Measurements from ENCODE around the gene NID1.

DNA sequence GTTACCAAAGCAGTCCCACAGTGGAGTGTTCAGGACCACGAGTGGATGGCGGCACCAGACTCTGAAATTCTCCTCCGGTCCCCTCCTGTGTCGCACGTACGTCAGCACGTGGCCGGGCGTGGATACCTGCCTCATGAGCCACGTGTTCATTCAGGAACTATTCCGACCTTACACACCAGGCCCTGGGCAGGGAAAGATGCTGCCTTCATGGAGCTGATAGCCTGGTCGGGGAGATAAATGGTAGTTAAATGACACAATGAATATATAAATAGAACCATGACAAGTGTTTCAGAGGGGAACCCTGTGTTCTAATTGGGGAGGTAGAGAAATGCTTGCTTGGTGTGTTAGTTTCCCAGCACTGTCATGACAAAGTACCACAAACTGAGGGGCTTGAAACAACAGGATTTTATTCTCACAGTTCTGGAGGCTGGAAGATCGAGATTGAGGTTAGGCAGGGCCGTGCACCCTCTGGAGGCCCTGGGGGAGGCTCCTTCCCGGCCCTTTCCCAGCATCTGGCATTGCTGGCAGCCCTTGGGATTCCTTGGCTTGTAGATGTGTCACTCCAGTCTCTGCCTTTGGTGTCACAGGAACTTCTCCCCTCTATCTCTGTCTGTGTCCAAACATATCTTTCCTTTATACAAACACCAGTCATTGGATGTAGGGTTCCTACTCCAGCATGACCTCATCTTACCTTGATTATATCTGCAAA, 48.6 kb upstream of the NID1 start:
- TF ChIP-seq, protein P1, sequence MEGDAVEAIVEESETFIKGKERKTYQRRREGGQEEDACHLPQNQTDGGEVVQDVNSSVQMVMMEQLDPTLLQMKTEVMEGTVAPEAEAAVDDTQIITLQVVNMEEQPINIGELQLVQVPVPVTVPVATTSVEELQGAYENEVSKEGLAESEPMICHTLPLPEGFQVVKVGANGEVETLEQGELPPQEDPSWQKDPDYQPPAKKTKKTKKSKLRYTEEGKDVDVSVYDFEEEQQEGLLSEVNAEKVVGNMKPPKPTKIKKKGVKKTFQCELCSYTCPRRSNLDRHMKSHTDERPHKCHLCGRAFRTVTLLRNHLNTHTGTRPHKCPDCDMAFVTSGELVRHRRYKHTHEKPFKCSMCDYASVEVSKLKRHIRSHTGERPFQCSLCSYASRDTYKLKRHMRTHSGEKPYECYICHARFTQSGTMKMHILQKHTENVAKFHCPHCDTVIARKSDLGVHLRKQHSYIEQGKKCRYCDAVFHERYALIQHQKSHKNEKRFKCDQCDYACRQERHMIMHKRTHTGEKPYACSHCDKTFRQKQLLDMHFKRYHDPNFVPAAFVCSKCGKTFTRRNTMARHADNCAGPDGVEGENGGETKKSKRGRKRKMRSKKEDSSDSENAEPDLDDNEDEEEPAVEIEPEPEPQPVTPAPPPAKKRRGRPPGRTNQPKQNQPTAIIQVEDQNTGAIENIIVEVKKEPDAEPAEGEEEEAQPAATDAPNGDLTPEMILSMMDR (IDR thresholded peaks at IDR 0.05) = no peak
- no peak for TF ChIP-seq POLR2A (IDR thresholded peaks at IDR 0.05)
